Measurements from ENCODE around the gene ATAD3A. TPM values are rescaled to one million over a fixed set of nuclear protein-coding genes. Genes with fewer than 3 reads are reported as not detected.

The ATAD3A gene
- total RNA-seq, 4 donors from 2014 or later, result 1.8 to 14.8 (median 11.7) TPM

- H3K27ac ChIP-seq, result no peak overlapping the region
Observed at GRCh38 chr1:1534401-1535154, 22.6 kb downstream of the ATAD3A start.

GRCh38 chr1:1535201-1536018 is 23.4 kb downstream of the ATAD3A start:
- H3K27ac ChIP-seq, result no peak overlapping the region
- intact Hi-C loops (cut with DNase I; ENCODE audit: low total_unique reads), result no loop called here
- H3K4me3 ChIP-seq, result no peak overlapping the region

More at GRCh38 chr1:1534401-1535154, 22.6 kb downstream of the ATAD3A start:
- no peak for TF ChIP-seq POLR2A (IDR thresholded peaks at IDR 0.05)
- TF ChIP-seq CTCF (IDR thresholded peaks at IDR 0.05), result no peak
- no peaks in the 10 kb centered on the region for H3K36me3 ChIP-seq
- H3K4me3 ChIP-seq, result no peak overlapping the region
- peaks cover 0 to 4% of the 10 kb centered on the region in 2 donors for H3K9me3 ChIP-seq
- DNase-seq, result no peak
- H3K4me1 ChIP-seq, result peaks cover 0 to 7% of the 10 kb centered on the region in 2 donors
- H3K27me3 ChIP-seq, result no peaks in the 10 kb centered on the region
- intact Hi-C loops (cut with DNase I; ENCODE audit: low total_unique reads), result no loop called here

GRCh38 chr1:1536019-1536937 is 24.3 kb downstream of the ATAD3A start:
- no peaks in the 10 kb centered on the region for H3K27me3 ChIP-seq
- TF ChIP-seq POLR2A (IDR thresholded peaks at IDR 0.05), result no peak
- TF ChIP-seq CTCF (IDR thresholded peaks at IDR 0.05), result no peak
- intact Hi-C loops (cut with DNase I; ENCODE audit: low total_unique reads), result no loop called here
- H3K27ac ChIP-seq, result peak overlapping the region in 1 of 2 donors; percentile 5
- DNase-seq, result no peak
- H3K9me3 ChIP-seq, result peaks cover 0 to 4% of the 10 kb centered on the region in 2 donors
- peaks cover 0 to 7% of the 10 kb centered on the region in 2 donors for H3K4me1 ChIP-seq
- no peak overlapping the region for H3K4me3 ChIP-seq
- H3K36me3 ChIP-seq, result no peaks in the 10 kb centered on the region

More at GRCh38 chr1:1535201-1536018, 23.4 kb downstream of the ATAD3A start:
- H3K4me1 ChIP-seq, result peaks cover 0 to 7% of the 10 kb centered on the region in 2 donors
- DNase-seq, result no peak
- TF ChIP-seq CTCF (IDR thresholded peaks at IDR 0.05) (no peak), POLR2A (IDR thresholded peaks at IDR 0.05) (no peak)
- peaks cover 0 to 4% of the 10 kb centered on the region in 2 donors for H3K9me3 ChIP-seq
- H3K36me3 ChIP-seq, result no peaks in the 10 kb centered on the region
- H3K27me3 ChIP-seq, result no peaks in the 10 kb centered on the region

DNA sequence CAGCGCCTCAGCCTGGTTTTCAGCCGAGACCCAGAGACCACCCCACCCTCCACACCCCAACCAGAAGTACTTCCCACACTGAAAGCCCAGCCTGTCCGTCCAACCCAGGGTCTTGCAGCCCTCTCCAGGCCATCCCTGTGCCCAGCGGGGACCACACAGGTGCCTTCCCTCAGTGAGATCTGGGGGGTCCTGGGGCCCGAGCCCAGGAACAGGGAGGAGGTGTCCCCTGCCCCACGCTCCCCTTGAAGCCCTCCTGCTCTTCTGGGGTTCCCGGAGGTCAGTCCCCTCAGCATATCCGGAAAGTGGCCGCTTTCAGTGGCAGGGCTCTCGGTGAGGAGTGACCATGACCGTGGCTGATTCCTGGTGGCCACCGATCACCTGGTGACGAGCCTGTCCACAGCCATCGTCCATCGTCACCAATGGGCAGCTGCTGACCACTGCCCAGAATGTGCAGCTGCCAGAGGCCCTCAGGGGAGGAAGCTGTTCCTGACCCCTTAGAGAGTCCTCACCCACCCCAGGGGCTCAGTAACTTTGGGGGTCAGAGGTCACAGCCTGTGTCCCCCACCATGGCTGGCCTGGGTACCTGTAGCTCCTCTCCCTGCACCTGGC is 25.1 kb downstream of the ATAD3A start:
- Histone ChIP-seq H3K36me3 (no peaks in the 10 kb centered on the region), H3K4me1 (peaks cover 0 to 7% of the 10 kb centered on the region in 2 donors), H3K9me3 (no peaks in the 10 kb centered on the region), H3K4me3 (no peak overlapping the region), H3K27ac (peak overlapping the region in 1 of 2 donors; percentile 5), H3K27me3 (no peaks in the 10 kb centered on the region)
- intact Hi-C loops (cut with DNase I; ENCODE audit: low total_unique reads), result no loop called here
- no peak for DNase-seq
- TF ChIP-seq POLR2A (IDR thresholded peaks at IDR 0.05), result no peak
- no peak for TF ChIP-seq CTCF (IDR thresholded peaks at IDR 0.05)

All from uterus (tissue), 4 donors.